CD4-positive, alpha-beta T cell treated with Interleukin-17A for 1 hour (primary cell): ENCODE measurements around the gene EIF4G3.
"Not testable (repeated sequence)": the region's sequence is repeated elsewhere in the genome, so short reads cannot be mapped to it uniquely, and the experiment has no call there.

Source experiments
- DNase-seq: peaks from one replicate; pipeline ENCODE4 v3.0.0-alpha.2; 2020

EIF4G3 gene

GRCh38 chr1:21099034-21099868, 77.4 kb downstream of the EIF4G3 start:
- no peak for DNase-seq

DNA sequence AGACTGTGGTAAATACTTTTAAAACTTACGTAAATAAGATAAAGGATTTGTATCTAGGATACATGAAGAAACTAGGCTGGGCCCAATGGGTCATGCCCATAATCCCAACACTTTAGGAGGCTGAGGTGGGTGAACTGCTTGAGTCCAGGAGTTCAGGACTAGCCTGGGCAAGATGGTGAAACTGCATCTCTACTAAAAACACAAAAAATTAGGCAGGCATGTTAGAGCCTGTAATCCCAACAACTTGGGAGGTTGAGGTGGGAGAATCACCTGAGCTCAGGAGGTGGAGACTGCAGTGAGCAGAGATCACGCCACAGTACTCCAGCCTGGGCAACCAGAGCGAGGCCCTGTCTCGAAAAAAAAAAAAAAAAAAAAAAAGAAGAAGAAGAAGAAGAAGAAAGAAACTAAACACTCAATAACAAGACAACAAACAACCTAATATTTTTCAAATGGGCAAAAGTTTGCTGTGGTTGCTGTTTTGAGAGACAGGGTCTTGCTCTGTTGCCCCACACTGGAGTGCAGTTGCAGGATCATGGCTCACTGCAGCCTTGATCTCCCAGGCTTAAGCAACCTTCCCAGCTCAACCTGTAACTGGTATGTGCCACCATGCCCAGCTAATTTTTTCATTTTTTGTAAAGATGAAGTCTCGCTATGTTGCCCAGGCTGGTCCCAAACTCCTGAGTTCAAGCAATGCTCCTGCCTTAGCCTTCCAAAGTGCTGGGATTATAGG, 78.3 kb downstream of the EIF4G3 start:
- DNase-seq = no peak

DNA sequence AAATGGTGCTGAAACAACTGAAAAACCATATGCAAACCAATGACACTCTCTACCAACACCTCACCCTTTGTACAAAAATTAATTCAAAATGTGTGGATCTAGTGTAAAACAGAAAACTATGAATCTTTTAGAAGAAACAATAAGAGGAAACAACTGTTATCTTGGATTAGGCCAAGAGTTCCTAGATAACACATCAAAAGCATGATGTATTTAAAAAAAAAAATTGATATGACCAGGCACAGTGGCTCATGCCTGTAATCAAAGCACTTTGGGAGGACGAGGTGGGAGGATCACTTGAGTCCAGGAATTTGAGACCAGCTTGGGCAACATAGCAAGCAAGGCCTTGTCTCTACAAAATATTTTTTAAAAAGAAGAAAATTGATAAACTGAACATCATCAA, 79.0 kb downstream of the EIF4G3 start:
- DNase-seq = no peak

DNA sequence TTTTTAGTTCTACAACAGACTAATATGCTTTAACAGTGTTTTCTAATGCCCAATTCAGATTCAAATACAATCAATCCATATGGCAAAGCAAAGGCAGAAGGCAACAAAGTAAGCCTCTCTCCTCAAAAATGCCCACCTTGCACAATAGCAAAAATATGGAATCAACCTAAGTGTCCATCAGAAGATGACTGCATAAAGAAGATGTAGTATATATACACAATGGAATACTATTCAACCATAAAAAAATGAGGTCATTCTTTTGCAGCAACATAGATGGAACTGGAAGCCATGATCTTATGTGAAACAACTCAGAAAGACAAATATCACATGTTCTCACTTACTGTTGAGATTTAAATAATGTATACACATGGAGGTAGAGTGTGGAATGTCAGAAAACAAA, 80.7 kb downstream of the EIF4G3 start:
- no peak for DNase-seq

DNA sequence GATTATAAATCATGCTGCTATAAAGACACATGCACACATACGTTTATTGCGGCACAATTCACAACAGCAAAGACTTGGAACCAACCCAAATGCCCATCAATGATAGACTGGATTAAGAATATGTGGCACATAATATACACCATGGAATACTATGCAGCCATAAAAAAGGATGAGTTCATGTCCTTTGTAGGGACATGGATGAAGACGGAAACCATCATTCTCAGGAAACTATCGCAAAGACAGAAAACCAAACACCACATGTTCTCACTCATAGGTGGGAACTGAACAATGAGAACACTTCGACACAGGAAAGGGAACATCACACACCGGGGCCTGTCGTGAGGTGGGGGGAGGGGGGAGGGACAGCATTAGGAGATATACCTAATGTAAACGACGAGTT, 82.4 kb downstream of the EIF4G3 start:
- DNase-seq = not testable (repeated sequence)

GRCh38 chr1:21093271-21093958, 83.3 kb downstream of the EIF4G3 start:
- not testable (repeated sequence) for DNase-seq

DNA sequence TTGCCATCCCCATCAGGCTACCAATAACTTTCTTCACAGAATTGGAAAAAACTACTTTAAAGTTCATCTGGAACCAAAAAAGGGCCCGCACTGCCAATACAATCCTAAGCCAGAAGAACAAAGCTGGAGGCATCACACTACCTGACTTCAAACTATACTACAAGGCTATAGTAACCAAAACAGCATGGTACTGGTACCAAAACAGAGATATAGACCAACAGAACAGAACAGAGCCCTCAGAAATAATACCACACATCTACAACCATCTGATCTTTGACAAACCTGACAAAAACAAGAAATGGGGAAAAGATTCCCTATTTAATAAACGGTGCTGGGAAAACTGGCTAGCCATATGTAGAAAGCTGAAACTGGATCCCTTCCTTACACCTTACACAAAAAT, 84.2 kb downstream of the EIF4G3 start:
- not testable (repeated sequence) for DNase-seq

DNA sequence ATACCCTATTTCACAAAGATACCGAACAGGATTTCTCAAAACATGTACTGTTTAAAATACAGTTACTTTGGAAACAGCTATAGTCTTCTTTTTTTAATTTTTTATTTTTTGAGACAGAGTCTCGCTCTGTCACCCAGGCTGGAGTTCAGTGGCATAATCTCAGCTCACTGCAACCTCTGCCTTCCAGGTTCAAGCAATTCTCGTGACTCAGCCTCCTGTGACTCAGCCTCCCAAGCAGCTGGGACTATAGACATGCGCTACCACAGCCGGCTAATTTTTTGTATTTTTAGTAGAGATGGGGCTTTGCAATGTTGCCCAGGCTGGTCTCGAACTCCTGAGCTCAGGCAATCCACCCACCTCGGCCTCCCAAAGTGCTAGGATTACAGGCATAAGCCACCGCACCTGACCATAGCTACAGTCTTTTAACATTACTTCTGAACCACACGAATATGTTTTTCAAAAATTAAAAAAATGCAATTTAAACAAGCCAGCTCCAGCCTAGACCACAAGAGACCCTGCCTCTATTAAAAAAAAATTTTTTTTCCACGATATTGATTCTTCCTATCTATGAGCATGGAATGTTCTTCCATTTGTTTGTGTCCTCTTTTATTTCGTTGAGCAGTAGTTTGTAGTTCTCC, 85.5 kb downstream of the EIF4G3 start:
- DNase-seq = not testable (repeated sequence)

DNA sequence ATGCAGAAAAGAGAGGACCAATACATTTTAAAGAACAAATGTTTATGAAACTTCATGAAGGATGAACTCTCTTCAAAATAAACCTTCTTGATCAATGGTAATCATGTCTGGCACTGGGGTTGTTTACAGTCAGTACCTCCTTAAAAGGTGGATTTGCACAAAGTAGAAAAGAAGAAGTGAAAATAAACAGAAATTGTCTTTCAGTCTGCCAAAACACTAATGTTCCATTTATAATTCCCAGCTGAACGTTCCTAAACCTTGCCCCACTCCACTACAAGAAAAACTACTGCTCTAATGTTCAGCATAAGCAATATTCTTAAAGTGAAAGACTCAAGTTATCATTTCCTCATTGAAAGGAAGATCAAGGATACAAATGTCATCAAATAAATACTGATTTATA, 86.2 kb downstream of the EIF4G3 start:
- DNase-seq = no peak

GRCh38 chr1:21089731-21090130, 87.0 kb downstream of the EIF4G3 start:
- DNase-seq = no peak

GRCh38 chr1:21089299-21089698, 87.4 kb downstream of the EIF4G3 start:
- DNase-seq = no peak

GRCh38 chr1:21084111-21084810, 92.4 kb downstream of the EIF4G3 start:
- DNase-seq = no peak

- no peak for DNase-seq
Observed at GRCh38 chr1:21082073-21082472, 94.6 kb downstream of the EIF4G3 start.

DNA sequence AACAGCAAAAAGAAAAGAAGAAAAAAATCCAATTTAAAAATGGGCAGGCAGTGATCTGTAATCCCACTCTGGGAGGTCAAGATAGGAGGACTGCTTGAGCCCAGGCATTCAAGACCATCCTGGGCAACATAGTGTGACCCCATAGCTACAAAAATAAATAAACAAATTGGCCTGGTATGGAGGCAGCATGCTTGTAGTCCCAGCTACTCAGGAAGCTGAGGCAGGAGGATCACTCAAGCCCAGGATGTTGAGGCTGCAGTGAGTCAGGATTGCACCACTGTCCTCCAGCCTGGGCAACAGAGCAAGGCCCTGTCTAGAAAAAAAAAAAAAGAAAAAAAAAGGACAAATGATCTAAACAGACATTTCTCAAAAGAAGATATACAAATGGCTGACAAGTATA, 99.6 kb downstream of the EIF4G3 start:
- no peak for DNase-seq

DNA sequence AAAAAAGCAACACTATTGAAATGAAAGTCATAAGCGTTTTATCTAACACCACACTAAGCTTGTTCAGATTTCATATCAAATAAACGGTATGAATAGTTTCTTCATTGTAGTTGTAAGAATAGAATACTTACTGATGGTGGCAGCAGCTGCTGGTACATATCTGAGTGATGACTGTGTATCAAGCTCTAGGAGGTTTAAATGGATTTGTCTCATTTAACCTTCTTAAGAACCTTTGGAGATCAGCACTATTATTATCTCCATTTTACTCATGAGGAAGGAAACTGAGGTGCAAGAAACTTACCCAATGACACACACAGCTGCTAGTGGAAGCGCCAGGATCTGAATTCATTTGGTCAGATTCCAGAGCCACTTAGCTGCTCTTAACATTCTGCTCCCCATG, 104.0 kb downstream of the EIF4G3 start:
- no peak for DNase-seq

GRCh38 chr1:21069549-21069948, 107.1 kb downstream of the EIF4G3 start:
- no peak for DNase-seq

- no peak for DNase-seq
Observed at GRCh38 chr1:21068937-21069336, 107.8 kb downstream of the EIF4G3 start.

DNA sequence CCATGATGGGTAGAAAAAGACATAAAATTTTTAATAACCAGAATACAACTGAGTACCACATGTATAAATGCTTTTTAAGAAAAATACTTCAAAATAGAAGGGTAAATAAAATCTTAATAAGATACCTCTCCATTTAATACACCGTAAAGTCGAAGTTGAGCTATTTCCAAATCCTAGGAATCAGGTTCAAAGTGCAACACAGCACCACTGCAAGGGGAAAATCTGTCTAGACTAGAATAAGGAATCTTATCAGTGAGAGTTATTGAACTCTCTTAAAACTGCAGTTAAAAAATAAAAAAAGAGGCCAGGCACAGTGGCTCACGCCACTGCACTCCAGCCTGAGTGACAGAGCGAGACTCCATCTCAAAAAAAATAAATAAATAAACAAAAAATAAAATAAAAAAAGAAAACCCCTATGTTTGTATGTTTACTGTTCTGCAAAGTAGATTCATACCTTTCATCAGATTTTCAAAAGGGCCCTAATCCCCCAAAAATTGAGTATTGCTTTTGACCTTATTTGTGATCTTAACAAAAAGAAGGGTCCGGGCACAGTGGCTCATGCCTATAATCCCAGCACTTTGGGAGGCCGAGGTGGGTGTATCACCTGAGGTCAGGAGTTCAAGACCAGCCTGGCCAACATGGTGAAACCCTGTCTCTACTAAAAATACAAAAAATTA, 109.0 kb downstream of the EIF4G3 start:
- DNase-seq = no peak

DNA sequence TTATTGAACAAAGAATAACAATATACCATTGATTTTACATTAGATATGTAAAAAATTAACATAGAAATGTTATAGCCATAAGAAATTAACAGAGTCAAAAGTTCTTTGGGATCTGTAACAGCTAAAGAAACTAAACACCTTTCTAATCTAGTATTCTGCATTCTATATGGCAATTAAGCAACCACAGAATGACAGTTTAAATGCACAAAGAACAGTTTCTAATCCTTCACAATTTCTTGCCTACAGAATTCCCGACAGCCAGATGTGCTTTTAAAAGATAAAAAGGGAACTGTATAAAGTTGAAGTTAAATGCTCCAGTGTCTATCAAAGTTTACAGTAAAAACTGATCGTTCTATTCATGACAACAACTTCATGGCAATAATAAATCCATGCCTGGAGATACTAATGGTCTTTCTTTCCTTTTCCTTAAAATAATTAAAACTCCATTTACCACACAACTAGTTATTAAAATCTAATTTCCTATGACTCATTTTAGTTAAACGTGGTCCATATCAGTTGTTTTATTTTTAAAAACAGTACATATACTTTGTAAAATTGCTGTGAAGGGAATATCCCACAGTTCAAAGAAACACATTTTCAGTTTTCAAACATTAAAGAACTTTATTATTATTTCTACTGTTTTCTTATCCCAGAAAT, 110.2 kb downstream of the EIF4G3 start:
- no peak for DNase-seq

DNA sequence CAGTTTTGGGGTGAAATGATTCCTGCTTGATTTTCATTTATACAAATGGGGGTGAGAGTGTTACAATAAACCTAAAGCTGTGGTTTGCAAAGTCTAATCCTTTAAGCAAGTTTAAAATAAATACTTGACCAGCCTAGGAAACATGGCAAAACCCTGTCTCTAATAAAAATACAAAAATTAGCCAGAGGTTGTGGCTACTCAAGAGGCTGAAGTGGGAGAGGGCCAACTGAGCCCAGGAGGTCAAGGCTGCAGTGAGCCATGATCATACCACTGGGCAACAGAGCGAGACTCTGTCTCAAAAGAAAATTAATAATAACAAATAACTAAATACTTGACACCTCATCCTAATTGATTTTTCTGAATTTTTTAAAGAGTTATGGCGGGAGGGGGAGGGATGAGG, 110.8 kb downstream of the EIF4G3 start:
- no peak for DNase-seq

DNA sequence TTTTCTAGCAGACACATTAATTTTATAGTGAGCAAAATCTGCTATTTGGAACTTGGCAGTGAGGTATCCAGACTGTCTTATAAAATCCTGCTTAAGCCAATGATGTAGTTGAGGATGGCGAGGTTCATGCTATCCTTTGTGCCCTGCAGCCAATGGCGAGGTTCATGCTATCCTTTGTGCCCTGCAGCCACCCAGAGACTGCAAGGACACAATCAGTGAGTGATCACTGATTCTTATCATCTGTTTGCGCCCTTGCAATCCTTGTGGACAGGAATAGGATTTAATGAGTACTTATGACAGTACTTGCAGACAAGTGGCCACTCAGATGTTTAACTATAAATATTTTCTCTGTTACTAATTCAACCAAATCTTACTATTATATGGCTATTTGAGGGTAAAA, 112.6 kb downstream of the EIF4G3 start:
- no peak for DNase-seq
